ENCODE results near the gene RIMS3.
"Not testable (repeated sequence)": the region's sequence is repeated elsewhere in the genome, so short reads cannot be mapped to it uniquely, and the experiment has no call there.

RIMS3 gene

GRCh38 chr1:40583980-40584379 lies 81.5 kb downstream of the RIMS3 start:
- no peak overlapping the region for H3K27ac ChIP-seq (ENCODE audit: low read depth, low read length)
- no peaks in the 10 kb centered on the region for H3K27me3 ChIP-seq (ENCODE audit: low read length)
- H3K79me2 ChIP-seq (ENCODE audit: insufficient read depth, low read length), result no peaks in the 10 kb centered on the region
- H3K4me3 ChIP-seq (ENCODE audit: insufficient read depth, low read length, poor library complexity, severe bottlenecking), result no peak overlapping the region
- TF ChIP-seq, protein P1, sequence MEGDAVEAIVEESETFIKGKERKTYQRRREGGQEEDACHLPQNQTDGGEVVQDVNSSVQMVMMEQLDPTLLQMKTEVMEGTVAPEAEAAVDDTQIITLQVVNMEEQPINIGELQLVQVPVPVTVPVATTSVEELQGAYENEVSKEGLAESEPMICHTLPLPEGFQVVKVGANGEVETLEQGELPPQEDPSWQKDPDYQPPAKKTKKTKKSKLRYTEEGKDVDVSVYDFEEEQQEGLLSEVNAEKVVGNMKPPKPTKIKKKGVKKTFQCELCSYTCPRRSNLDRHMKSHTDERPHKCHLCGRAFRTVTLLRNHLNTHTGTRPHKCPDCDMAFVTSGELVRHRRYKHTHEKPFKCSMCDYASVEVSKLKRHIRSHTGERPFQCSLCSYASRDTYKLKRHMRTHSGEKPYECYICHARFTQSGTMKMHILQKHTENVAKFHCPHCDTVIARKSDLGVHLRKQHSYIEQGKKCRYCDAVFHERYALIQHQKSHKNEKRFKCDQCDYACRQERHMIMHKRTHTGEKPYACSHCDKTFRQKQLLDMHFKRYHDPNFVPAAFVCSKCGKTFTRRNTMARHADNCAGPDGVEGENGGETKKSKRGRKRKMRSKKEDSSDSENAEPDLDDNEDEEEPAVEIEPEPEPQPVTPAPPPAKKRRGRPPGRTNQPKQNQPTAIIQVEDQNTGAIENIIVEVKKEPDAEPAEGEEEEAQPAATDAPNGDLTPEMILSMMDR (IDR thresholded peaks at IDR 0.05; ENCODE audit: insufficient read depth, low read length, poor library complexity, severe bottlenecking), result no peak
- TF ChIP-seq EZH2phosphoT487 (conservative IDR thresholded peaks at IDR 0.05; ENCODE audit: low read length), result no peak
- no peaks in the 10 kb centered on the region for H3K9me3 ChIP-seq (ENCODE audit: insufficient read depth, low read length)
- no peak overlapping the region for H3K9ac ChIP-seq (ENCODE audit: low read length)
- H3F3A ChIP-seq (ENCODE audit: insufficient read depth), result no peaks in the 10 kb centered on the region
- no peak overlapping the region for H2AFZ ChIP-seq (ENCODE audit: low read depth, low read length, severe bottlenecking)
- no peaks in the 10 kb centered on the region for H4K20me1 ChIP-seq (ENCODE audit: low read depth, low read length)
- no peak overlapping the region for H3K4me2 ChIP-seq (ENCODE audit: low read depth, low read length, poor library complexity, severe bottlenecking)
- no peaks in the 10 kb centered on the region for H3K36me3 ChIP-seq (ENCODE audit: low read length)
- no peaks in the 10 kb centered on the region for H3K9me2 ChIP-seq (replicated peaks; ENCODE audit: insufficient read depth, low read length)

- H4K20me1 ChIP-seq (ENCODE audit: low read depth, low read length), result no peaks in the 10 kb centered on the region
- H3K4me3 ChIP-seq (ENCODE audit: insufficient read depth, low read length, poor library complexity, severe bottlenecking), result no peak overlapping the region
- no peaks in the 10 kb centered on the region for H3K9me2 ChIP-seq (replicated peaks; ENCODE audit: insufficient read depth, low read length)
- H3K27ac ChIP-seq (ENCODE audit: low read depth, low read length), result no peak overlapping the region
- no peaks in the 10 kb centered on the region for H3F3A ChIP-seq (ENCODE audit: insufficient read depth)
- no peak overlapping the region for H3K4me2 ChIP-seq (ENCODE audit: low read depth, low read length, poor library complexity, severe bottlenecking)
- H3K79me2 ChIP-seq (ENCODE audit: insufficient read depth, low read length), result no peaks in the 10 kb centered on the region
- no peaks in the 10 kb centered on the region for H3K27me3 ChIP-seq (ENCODE audit: low read length)
- H3K36me3 ChIP-seq (ENCODE audit: low read length), result no peaks in the 10 kb centered on the region
- no peak overlapping the region for H3K9ac ChIP-seq (ENCODE audit: low read length)
- TF ChIP-seq, protein P1 (IDR thresholded peaks at IDR 0.05; ENCODE audit: insufficient read depth, low read length, poor library complexity, severe bottlenecking), result no peak
- TF ChIP-seq EZH2phosphoT487 (conservative IDR thresholded peaks at IDR 0.05; ENCODE audit: low read length), result no peak
- H3K9me3 ChIP-seq (ENCODE audit: insufficient read depth, low read length), result no peaks in the 10 kb centered on the region
- H2AFZ ChIP-seq (ENCODE audit: low read depth, low read length, severe bottlenecking), result no peak overlapping the region
These were observed 83.4 kb downstream of the RIMS3 start for GRCh38 chr1:40582116-40582515.

- no peak overlapping the region for H2AFZ ChIP-seq (ENCODE audit: low read depth, low read length, severe bottlenecking)
- H3K27ac ChIP-seq (ENCODE audit: low read depth, low read length), result no peak overlapping the region
These were observed 90.1 kb downstream of the RIMS3 start for GRCh38 chr1:40575336-40575735.

DNA sequence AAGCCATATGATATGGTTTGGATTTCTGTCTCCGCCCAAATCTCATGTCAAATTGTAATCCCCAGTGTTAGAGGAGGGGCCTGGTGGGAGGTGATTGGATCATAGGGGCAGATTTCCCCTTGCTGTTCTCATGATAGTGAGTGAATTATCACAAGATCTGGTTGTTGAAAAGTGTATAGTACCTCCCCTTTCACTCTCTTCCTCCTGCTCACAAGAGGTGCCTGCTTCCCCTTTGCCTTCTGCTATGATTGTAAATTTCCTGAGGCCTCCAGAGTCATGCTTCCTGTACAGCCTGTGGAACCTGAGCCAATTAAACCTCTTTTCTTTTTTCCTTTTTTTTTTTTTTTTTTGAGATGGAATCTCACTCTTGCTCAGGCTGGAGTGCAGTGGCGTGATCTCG lies 90.7 kb downstream of the RIMS3 start:
- not testable (repeated sequence) for H3K9me3 ChIP-seq (ENCODE audit: insufficient read depth, low read length); H3K27ac ChIP-seq (ENCODE audit: low read depth, low read length); H3K4me3 ChIP-seq (ENCODE audit: insufficient read depth, low read length, poor library complexity, severe bottlenecking); H3K4me2 ChIP-seq (ENCODE audit: low read depth, low read length, poor library complexity, severe bottlenecking); H3F3A ChIP-seq (ENCODE audit: insufficient read depth); H3K9ac ChIP-seq (ENCODE audit: low read length); H3K36me3 ChIP-seq (ENCODE audit: low read length); H2AFZ ChIP-seq (ENCODE audit: low read depth, low read length, severe bottlenecking); H3K79me2 ChIP-seq (ENCODE audit: insufficient read depth, low read length); H3K9me2 ChIP-seq (replicated peaks; ENCODE audit: insufficient read depth, low read length); H4K20me1 ChIP-seq (ENCODE audit: low read depth, low read length); H3K27me3 ChIP-seq (ENCODE audit: low read length)

More at GRCh38 chr1:40575336-40575735, 90.1 kb downstream of the RIMS3 start:
- Histone ChIP-seq H3K79me2 (ENCODE audit: insufficient read depth, low read length) (no peaks in the 10 kb centered on the region), H3K4me2 (ENCODE audit: low read depth, low read length, poor library complexity, severe bottlenecking) (no peak overlapping the region), H3K9me3 (ENCODE audit: insufficient read depth, low read length) (no peaks in the 10 kb centered on the region), H3K9ac (ENCODE audit: low read length) (no peak overlapping the region), H3K27me3 (ENCODE audit: low read length) (no peaks in the 10 kb centered on the region), H3F3A (ENCODE audit: insufficient read depth) (no peaks in the 10 kb centered on the region), H3K36me3 (ENCODE audit: low read length) (no peaks in the 10 kb centered on the region), H3K4me3 (ENCODE audit: insufficient read depth, low read length, poor library complexity, severe bottlenecking) (no peak overlapping the region), H3K9me2 (replicated peaks; ENCODE audit: insufficient read depth, low read length) (no peaks in the 10 kb centered on the region), H4K20me1 (ENCODE audit: low read depth, low read length) (no peaks in the 10 kb centered on the region)
- no peak for TF ChIP-seq EZH2phosphoT487 (conservative IDR thresholded peaks at IDR 0.05; ENCODE audit: low read length)
- TF ChIP-seq, protein P1 (IDR thresholded peaks at IDR 0.05; ENCODE audit: insufficient read depth, low read length, poor library complexity, severe bottlenecking), result no peak
